ENCODE data around the gene TRIM47.

- TF ChIP-seq CTCF (IDR thresholded peaks at IDR 0.05; ENCODE audit: low read length): no peak
- TF ChIP-seq EZH2phosphoT487 (IDR thresholded peaks at IDR 0.05; ENCODE audit: low read length): no peak
- no peak for TF ChIP-seq EZH2 (optimal IDR thresholded peaks at IDR 0.05; ENCODE audit: low read depth, low read length)
These were observed 51.6 kb downstream of the TRIM47 start for GRCh38 chr17:75826561-75827307.

Measured in MM.1S (cell line).